CD4-positive, alpha-beta T cell treated with Interferon gamma for 1 hour (primary cell): ENCODE measurements around the gene RAP1GAP.

Source experiments
- DNase-seq: peaks from one replicate; pipeline ENCODE4 v3.0.0-alpha.2; 2020

The RAP1GAP gene

GRCh38 chr1:21607549-21608529, 61.3 kb downstream of the RAP1GAP start:
- DNase-seq: peak; percentile 51

- no peak for DNase-seq
Observed at GRCh38 chr1:21605964-21606705, 63.0 kb downstream of the RAP1GAP start.

GRCh38 chr1:21605012-21605715, 64.0 kb downstream of the RAP1GAP start:
- DNase-seq: no peak

GRCh38 chr1:21604208-21604957, 64.8 kb downstream of the RAP1GAP start:
- DNase-seq: no peak

- DNase-seq: no peak
Observed at GRCh38 chr1:21603177-21604138, 65.7 kb downstream of the RAP1GAP start.

GRCh38 chr1:21601278-21602048, 67.7 kb downstream of the RAP1GAP start:
- DNase-seq: no peak

GRCh38 chr1:21599402-21599801, 69.8 kb downstream of the RAP1GAP start:
- no peak for DNase-seq

- no peak for DNase-seq
Observed at GRCh38 chr1:21598904-21599303, 70.3 kb downstream of the RAP1GAP start.

GRCh38 chr1:21598417-21598816, 70.7 kb downstream of the RAP1GAP start:
- DNase-seq: no peak

GRCh38 chr1:21597753-21598152, 71.4 kb downstream of the RAP1GAP start:
- no peak for DNase-seq

- DNase-seq: no peak
Observed at GRCh38 chr1:21596628-21597027, 72.5 kb downstream of the RAP1GAP start.

- no peak for DNase-seq
Observed at GRCh38 chr1:21596174-21596573, 73.0 kb downstream of the RAP1GAP start.

- no peak for DNase-seq
Observed at GRCh38 chr1:21594935-21595897, 73.9 kb downstream of the RAP1GAP start.

- no peak for DNase-seq
Observed at GRCh38 chr1:21594501-21594900, 74.7 kb downstream of the RAP1GAP start.

- no peak for DNase-seq
Observed at GRCh38 chr1:21593231-21593630, 75.9 kb downstream of the RAP1GAP start.

GRCh38 chr1:21592086-21592865, 76.9 kb downstream of the RAP1GAP start:
- DNase-seq: no peak

- DNase-seq: no peak
Observed at GRCh38 chr1:21590934-21591333, 78.2 kb downstream of the RAP1GAP start.

- DNase-seq: no peak
Observed at GRCh38 chr1:21590126-21590880, 78.9 kb downstream of the RAP1GAP start.
